Measurements from ENCODE around the gene LGALS9B.
"Not testable (repeated sequence)": the region's sequence is repeated elsewhere in the genome, so short reads cannot be mapped to it uniquely, and the experiment has no call there.

Gene LGALS9B

DNA sequence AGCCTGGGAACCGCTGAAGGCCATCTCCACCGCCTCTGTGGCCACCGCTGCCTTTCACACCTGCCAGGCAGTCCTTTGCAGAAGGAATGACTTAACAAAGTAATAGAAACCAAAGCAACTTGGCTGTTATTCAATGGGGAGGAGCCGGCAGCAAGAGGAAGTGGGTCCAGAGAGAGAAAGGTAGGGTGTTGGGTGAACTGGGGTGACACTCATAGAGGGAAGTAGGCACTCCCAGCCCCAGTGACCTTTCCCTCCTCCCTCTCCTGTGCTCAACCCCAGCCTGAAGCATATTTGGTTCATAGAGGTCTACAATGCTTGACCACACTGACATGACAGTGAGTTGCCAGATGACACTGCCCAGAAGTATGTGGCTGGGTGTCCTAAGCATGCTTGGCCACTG lies at the start of gene LGALS9B:
Gene LGALS9B, minus strand, starts transcription at position 93 of the 400 bp plus-strand sequence. Its CDS starts 69 bp downstream, at position 24.
- DNase-seq: not testable (repeated sequence)

DNA sequence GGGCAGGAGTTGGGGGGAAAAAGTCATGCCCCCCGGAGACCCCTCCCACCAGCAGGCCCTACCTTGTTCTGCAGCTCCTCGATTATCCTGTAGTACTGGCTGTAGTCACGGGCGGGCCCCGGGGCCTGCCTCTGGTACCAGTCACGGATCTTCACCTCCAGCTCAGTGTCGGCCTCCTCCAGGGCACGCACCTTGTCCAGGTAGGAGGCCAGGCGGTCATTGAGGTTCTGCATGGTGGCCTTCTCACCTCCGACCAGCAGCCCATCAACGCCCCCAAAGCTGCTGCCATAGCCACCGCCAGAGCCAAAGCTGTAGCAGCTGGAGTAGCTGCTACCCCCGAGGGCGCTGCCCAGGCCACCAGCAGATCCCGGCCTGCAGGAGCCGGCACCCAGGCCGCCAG lies 49.6 kb upstream of the LGALS9B start:
- not testable (repeated sequence) for DNase-seq

DNA sequence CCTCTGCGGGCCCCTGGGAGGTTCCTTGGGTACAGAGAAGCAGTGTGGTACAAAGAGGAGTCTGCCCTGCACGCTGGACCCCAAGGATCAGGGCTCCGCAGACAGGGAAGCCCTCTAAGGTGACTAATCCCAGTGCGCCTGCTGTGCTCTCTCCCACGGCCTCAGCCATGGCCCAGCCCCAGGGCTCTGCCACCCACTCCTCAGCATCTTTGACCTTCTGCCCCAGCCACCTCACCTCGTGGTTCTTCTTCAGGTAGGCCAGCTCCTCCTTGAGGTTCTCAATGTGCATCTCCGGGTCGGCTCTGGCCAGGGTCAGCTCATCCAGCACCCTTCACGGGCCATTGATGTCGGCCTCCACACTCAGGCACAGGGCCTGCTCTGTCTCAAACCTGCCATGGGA lies 47.8 kb upstream of the LGALS9B start:
- DNase-seq: not testable (repeated sequence)

DNA sequence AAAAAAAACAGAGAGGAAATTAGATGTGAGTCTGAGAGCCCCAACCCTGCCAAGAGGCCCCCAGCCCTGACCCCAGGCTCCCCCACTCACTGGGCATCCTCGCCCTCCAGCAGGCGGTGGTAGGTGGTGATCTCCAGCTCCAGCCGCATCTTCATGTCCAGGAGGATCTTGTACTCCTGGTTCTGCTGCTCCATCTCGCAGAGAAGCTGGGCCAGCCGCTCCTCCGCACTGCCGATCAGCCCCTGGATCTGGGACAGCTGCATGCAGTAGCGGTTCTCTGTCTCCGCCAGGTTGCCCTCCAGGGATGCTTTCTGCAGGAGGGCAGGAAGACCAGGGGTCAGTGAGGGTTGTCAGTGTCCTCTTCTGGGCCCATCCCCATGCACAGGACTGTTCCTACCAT lies 46.2 kb upstream of the LGALS9B start:
- not testable (repeated sequence) for DNase-seq

DNA sequence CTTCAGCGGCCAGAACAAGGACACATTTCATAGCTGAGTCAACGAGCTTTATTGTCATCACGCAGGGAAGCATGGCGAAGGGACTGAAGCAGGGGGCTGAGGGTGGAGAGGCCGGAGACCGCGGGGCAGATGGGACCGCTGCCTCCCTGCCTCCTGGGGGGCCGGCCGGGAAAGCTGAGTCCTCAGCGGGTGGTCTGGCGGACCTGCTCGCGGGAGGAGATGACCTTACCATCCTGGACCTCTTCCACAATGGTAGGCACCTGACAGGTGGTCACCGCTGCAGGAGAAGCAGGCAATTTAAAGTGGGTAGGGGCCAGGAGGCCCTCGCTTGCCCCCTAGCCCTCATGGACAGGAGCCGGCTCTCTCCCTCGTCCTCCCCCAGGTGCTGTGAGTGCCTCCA lies 45.0 kb upstream of the LGALS9B start:
- DNase-seq: not testable (repeated sequence)

DNA sequence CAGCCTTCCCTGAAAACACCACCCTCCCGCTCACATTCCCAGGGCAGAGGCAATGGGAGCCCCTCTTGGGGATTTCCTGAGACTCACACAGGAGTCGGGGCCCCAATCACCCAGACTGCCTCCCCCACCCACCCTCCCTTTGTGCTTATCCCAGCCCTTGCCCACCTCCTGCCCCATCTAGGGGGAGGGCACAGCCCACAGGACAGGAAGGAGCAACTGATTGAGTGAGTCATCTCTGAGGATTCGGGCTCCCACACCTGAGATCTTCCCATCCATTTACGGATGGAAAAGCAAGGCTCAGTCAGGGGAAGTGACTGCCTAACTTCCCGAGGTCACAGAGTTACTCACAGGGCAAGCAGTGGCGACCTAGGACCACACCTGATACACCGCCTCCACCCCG lies 44.4 kb upstream of the LGALS9B start:
- DNase-seq: not testable (repeated sequence)

DNA sequence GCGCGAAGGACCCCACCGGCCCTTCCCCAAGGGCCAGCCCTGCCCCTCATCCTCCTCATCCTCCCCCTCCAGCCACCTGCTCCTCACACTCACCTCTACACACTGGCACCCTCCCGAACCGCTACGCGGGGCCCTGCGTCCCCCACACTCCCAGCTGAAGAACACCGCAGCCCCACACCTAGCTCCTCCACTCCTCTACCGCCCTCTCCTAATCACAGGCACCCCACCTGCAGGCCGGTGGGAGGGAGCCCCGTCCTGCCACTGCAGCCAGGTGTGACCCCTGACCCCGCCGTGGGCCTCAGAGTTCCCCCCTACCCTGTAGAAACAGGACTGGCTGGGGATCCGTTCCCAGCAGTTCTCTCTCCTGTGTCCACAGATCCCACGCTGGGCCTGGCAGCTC lies 38.0 kb upstream of the LGALS9B start:
- DNase-seq: not testable (repeated sequence)

DNA sequence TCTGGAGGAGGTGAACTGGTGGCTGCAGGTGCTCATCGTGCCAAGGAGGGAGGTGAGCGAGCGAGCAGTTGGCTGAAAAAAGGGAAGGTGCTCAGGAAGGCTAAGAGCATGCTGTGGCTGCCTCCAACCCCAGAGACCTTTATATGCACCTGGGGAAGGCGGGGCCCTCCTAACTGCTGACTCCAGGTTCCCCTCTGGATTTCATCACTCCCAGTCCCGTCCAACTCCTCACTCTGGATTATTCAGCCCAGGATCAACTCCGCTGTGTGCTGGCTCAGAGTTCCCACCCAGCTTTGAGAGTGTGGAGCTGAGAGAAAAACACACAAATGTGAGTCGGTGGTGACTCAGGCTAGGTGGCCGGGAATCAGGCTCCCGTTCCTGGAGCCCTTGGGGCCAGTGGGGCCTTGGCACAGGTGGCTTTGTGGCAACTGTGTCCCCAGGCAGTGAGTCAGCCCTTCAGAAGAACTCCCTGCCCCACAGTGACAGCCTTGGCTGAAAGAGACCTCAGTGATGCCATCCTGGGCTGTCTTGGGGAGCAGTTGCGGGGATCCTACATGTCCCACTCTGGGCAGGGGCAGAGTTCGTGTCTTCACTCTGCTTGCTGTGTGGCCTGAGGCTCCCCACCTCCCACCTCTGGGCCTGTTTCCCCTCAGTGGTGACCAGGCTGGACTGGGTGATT lies 37.2 kb upstream of the LGALS9B start:
- not testable (repeated sequence) for DNase-seq

DNA sequence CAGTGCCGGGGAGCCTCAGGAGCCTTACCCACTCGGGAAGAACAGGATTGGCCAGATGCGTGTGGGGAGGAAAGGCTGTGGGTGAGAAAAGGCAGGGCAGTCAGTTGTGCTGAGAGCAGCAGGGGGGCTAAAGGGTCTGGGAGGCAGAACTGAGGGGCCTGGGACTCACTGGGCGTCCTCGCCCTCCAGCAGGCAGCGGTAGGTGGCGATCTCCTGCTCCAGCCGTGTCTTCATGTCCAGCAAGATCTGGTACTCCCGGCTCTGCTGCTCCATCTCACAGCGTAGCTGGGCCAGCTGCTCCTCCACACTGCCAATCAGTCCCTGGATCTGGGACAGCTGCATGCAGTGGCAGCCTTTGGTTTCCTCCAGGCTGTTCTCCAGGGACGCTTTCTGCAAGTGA lies 34.6 kb upstream of the LGALS9B start:
- not testable (repeated sequence) for DNase-seq

DNA sequence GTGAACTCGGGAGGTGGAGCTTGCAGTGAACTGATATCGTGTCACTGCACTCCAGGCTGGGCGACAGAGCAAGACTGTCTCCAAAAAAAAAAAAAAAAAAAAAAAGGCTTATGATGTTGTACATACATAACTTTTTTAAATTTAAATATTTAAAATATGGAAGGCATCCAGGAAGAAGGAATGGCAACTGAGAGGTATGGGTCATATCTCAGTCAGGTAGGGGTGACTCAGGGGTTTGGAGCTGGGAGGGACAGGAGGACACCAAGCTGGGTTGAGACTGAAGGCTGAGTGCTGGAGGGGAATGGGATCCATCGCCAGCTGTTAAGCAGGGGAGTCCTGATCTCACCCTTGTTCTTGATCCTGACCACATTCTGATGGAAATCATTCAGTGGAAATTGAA lies 33.0 kb upstream of the LGALS9B start:
- not testable (repeated sequence) for DNase-seq

DNA sequence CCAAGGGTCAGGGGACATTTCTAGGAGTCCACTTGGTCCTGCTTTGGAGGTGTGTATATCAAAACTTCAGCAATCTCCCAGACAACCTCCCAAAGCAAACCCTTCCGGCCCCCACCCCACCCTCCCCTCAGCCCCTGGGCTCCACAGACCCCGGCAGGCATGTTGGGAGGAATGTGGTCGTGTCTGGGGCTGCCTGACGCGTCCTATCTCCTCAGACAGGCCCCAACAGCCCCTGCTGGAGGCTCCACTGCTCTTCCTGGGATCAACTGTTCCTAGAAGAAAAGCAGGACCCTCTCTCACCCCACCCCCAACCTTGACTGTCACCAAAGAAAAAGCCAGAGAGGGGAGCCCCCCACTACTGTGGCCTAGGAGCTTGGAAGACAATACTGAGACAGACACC lies 28.1 kb upstream of the LGALS9B start:
- not testable (repeated sequence) for DNase-seq

DNA sequence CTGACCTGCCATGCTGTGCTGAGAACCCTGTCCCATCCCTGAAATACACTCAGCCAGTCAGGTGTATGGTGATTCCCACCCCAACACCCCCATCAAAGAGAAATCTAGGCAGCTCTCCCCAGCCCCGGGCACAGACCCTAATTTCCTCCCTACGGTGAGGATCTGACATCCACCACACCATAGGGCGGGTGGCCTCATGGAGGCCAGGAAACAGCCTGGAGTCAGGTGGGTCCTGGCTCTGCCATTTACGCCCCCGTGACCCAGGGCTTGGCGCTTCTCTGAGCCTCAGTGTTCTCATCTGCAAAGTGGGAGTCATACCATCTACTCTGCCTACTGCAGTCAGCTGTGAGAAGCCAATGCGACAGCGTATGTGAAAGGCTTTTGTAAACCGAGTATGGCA lies 27.4 kb upstream of the LGALS9B start:
- DNase-seq: not testable (repeated sequence)

DNA sequence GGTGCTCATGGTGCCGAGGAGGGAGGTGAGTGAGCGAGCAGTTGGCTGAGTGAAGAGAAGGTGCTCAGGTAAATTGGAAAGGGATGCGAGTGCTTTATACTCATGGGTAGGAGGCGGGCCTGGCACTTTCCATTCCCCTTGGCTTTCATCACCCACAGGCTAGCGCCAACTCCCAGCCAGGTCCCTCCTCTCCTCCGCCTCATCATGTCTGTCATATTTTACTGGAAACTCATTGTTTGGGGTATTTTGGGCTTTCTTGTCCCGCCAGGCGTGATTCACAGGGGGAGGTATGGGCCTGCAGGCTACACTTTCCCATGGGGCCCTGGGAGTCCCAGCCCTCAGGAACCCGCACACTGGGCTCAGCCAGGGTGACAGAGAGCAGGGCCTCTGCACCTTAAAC lies 26.8 kb upstream of the LGALS9B start:
- not testable (repeated sequence) for DNase-seq

DNA sequence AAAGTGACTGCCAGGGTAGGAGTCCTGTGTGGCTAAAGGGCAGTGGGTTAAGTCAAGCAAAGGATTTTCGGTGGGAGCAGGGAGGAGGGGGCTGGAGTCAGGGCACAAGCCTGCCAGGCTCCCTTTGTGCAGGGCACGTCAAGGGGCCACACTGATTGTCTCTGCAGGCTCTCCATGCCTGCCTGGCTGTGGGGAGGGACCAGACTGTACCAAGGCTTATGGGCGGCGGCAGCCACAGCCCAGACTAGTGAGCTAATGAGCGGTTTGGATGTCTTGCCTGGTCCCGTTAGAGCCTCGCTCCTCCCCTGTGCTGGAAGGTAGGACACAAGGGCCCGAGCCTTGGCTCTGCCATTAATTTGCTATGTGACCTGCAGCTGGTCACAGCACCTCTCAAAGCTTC lies 25.6 kb upstream of the LGALS9B start:
- not testable (repeated sequence) for DNase-seq

DNA sequence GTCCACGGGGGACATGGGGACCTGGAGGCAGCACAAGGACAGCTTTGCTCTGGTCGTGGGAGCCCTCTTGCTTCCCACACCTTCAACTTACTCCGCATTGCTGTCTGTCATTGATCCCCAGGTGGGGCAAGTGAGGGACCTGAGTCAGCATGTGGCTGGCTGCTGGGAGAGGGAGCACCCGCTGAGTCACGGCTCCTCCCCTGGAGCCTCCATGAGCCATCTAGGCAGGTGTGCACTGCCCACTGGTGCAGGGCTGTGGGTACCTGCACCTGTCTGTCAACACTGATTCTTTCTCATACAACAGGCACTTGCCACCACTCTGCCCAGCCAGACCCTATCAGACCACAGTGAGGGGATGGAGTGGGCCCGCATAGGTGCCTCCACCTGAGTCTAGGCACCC lies 24.8 kb upstream of the LGALS9B start:
- not testable (repeated sequence) for DNase-seq

DNA sequence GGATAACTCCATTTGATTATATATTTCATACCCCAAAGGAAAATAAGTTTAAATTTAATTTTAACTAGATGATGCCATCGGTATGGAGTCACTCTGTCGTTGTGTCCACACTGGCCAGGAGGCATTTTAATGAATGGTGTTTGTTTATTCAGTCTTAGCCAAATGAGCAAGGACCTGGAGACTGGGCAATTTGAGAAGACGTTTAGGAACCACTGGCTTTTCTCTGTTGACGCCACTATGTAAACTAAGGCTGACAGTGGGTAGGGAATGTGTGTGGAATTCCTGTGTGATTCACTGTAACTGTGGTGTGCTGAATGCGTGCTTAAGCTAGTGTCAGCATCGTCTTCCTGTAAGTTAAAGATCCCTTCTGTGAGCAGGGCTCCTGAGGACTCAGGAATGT lies 17.6 kb upstream of the LGALS9B start:
- not testable (repeated sequence) for DNase-seq

DNA sequence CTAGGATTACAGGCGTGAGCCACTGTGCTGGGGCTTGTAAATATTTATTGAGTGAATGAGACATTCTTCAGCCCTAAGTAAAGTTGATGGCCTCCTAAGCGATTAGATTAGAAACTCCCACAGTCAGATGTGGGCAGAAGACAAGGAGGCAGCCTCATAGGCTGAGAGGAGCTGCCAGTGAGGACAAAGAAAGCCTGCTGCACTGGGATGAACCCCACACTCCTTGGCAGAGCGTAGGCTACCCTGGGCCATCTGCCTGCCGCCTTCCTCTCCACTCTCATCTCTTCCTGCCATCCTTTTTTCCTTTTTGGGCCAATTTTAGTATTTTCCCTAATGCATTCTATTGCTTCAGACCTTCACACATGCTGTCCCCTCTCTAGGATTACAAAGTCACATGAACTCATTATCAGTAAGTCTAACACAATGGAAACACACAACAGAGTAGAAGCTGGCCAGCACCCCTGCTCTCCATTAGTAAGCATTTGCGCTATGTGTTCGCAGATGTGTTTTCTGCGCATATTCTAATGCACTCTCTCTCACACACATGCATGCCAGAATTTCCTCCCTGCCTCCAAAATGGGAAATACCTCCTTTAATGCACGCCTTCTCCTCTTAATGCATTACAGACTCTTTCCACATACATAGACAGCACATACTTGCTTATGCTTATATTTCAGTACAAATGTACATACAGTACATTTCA lies 12.7 kb upstream of the LGALS9B start:
- not testable (repeated sequence) for DNase-seq

DNA sequence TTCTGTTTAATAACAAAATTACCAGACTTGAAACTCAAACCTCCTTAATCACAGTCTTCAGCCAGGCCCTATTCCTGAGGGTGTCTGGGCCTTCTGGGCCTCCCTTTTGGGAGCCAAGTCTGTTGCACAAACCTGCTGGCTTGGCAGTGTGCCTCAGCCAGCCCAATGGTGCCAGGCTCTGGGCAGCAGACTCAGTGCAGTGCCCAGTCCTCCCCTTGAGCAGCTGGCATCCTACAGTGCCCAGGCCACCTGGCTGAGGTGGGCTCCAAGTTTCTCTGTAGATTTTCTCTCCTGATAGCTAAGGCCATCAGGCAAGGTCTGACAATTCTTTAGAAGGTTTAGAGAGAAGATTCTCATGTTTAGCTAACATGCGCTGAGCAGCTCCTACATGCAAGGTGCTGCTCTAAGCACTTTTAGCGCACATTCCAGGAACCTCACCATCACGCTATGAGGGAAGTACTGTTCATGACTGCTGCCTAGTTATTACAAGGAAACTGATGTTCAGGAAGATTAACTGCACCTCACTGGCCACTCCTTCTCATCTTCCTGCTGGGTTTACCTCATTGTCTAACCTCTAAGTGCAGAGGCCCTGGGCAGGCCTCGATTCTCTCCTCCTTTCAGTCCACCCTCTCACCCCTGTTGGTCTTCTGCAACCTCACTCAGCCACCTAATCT lies 10.2 kb upstream of the LGALS9B start:
- not testable (repeated sequence) for DNase-seq

DNA sequence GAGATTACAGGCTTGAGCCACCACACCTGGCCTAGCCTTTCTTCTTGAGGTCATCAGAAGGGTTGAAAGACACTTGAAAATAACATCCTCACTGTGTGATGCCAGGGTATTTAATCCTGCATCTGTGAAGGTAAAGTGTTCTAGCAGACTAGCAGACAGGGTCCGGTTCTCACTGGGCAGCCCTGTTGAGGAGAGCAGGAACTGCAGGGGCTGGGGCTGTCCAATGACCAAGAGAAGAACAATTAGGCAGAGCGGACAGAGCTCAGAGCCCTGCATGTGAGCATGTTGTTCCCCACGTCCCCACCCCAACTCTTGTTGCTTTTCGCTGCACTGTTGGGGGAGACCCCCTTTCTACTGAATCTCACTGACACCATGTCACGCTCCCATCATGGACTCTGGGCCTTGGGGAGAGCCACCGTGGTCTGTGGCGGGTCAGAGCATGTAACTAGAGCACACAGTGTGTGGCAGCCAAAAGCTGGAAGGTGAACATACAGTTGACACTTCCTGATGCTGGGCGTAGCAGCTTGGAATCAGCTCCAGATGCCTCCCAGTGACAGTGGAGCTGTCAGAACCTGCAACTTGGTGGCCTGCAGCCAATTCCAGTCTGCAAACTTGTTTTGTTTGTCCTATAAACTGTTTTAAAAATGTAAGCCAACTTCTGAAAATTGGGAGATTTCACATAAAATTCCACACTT lies 7.9 kb upstream of the LGALS9B start:
- DNase-seq: not testable (repeated sequence)

DNA sequence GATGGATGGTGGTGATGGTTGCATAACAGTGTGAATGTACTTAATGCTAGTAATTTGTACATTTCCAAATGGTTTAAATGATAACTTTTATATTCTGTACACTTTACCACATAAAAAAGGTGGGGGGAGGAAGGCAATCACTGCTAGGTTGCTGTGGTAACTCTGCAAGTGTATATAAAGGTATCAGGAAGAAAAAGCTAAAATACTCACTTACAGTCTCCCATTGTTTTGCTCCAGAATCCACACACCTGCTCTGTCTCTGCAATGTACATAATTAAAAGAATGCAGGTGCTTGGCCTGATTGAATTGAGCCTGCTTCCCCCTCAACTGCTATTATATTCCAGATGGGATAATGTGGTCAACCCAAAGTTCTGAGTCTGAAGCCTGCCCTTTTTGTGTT lies 6.7 kb upstream of the LGALS9B start:
- DNase-seq: not testable (repeated sequence)

DNA sequence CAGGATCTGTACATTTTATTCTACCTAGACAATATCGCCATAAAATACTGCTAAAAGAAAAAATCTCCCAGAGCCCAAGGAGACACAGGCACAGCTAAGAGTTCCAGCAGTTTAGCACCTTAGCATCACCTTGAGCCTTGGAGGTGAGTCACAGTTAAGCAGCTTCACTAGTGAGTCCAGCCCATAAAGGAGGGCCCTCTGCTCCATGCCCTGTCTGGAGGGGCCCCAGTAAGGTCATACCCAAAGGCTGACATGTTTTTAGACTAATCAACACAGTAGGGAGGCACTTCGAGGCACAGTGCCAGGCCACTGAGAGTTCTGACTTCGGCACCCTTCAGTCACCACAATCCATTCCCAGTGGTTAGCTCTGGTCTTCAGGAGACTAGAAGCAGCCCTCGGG lies 2.6 kb upstream of the LGALS9B start:
- not testable (repeated sequence) for DNase-seq

DNA sequence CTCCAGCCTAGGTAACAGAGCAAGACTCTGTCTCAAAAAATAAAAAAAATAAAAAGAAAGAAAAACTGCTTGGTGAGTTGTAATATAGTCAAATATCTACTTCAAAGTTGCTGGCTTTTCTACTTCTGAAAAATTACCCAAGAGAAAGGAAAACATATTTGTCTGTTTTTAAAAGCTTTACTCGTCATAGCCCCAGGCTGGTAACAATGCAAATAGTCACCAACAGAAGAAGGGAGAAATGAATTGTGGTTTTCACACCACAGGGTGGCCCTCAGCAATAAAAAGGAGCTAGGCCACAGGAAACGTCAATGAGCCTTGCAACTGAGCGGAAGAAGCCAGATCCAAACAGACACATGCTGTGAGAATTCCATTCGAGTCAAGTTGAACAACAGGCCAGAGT lies 1.8 kb upstream of the LGALS9B start:
- DNase-seq: not testable (repeated sequence)

DNA sequence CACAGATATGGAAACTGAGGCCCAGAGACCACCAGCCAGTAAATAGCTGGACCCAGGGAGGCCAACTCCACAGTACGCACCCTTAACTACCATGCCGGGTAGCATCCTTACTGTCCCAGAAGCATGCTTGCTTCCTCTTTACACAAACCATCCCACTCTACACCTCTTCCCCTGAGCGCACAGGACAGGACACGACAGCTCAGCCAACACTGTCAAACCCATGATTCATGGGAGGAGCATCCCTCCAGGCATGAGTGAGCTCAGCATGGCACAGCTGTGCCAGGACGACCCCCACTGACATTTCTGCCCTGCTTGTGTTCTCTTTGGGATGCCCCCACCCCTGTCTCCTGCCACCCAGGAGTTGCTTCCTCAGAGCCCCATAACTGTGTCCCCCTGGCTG lies 340 bp downstream of the LGALS9B start:
- not testable (repeated sequence) for DNase-seq
